ENCODE measurements around the gene ABCD1.
"Not testable (repeated sequence)": the region's sequence is repeated elsewhere in the genome, so short reads cannot be mapped to it uniquely, and the experiment has no call there.

The ABCD1 gene

DNA sequence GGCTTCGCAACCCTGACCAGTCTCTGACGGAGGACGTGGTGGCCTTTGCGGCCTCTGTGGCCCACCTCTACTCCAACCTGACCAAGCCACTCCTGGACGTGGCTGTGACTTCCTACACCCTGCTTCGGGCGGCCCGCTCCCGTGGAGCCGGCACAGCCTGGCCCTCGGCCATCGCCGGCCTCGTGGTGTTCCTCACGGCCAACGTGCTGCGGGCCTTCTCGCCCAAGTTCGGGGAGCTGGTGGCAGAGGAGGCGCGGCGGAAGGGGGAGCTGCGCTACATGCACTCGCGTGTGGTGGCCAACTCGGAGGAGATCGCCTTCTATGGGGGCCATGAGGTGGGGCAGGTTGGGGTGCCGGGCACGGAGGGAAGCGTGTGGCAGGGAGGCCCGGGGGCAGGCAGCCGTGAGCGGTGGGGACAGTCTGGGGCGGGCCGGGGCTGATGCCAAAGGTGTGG is 1.2 kb downstream of the ABCD1 start:
- TF ChIP-seq CTCF (IDR thresholded peaks at IDR 0.05; ENCODE audit: extremely low read depth, missing control alignments), result no peak
- no peak for DNase-seq (ENCODE audit: low spot score)

DNA sequence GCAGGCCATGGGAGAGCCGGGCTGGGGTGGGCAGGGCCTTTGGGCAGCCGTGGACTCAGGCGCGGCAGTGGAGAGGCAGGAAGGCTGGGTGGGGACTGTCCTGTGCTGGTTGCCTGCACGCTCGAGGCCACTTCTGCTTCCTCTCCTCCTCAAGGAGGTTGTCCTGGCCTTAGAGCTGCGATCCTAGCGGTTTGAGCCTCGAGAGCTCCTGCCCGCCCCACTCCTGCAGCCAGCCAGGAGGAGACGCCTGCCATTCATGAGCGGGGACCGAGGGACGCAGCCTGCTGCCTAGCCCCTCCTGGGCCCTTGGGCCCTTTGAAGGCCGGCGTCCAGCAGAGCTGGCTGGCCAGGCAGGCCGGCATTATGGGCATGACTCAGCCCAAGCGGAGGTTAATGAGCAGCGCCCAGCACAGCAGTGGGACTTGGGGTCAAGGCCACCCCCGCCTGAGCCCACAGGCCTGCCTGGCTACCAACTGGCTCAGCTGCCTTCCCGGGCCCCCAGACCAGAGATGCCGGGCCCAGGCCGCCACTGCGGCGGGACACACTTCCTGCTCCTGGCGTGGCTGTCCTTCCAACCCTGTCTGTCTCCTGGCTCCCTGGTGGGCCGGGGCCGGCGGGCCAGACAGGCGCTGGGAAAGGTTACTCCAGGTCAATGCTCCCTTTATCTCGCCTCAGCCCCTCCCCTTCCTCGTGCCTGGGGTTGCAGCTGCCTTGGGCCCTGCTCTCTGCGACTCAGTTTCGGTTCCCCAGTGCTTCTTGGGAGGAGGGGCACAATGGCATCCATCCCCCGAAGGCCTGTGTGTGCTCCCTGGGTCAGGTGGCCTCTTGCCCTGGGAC is 1.8 kb downstream of the ABCD1 start:
- DNase-seq (ENCODE audit: low spot score), result peak; percentile 84

GRCh38 chrX:153727123-153727931 is 2.7 kb downstream of the ABCD1 start:
- no peak for TF ChIP-seq CTCF (IDR thresholded peaks at IDR 0.05; ENCODE audit: extremely low read depth, missing control alignments)
- no peak for DNase-seq (ENCODE audit: low spot score)

More for the DNA sequence above, 1.8 kb downstream of the ABCD1 start:
- no peak for TF ChIP-seq CTCF (IDR thresholded peaks at IDR 0.05; ENCODE audit: extremely low read depth, missing control alignments)

DNA sequence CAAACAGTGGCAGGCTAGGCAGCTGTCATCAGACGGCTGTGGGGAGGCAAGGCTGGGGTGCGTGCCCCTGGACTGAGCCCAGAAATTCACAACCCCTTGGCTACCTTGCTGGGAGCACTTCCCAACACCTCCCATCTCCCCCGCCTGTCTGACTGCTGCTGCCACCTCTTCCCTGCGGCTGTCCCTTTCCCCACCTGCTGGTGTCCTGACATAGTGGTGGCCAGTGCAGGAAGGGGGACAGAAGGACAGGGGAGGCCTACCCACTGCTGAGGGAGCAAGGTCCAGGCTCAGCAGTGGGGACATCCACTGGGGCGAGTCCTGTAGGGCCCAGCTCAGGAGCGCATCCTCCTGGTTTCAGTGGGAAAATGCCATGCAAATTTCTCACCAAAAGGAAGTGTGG is 3.4 kb downstream of the ABCD1 start:
- no peak for DNase-seq (ENCODE audit: low spot score)
- TF ChIP-seq CTCF (IDR thresholded peaks at IDR 0.05; ENCODE audit: extremely low read depth, missing control alignments), result no peak

- no peak for DNase-seq (ENCODE audit: low spot score)
- no peak for TF ChIP-seq CTCF (IDR thresholded peaks at IDR 0.05; ENCODE audit: extremely low read depth, missing control alignments)
These were observed 4.4 kb downstream of the ABCD1 start for GRCh38 chrX:153728951-153729631.

DNA sequence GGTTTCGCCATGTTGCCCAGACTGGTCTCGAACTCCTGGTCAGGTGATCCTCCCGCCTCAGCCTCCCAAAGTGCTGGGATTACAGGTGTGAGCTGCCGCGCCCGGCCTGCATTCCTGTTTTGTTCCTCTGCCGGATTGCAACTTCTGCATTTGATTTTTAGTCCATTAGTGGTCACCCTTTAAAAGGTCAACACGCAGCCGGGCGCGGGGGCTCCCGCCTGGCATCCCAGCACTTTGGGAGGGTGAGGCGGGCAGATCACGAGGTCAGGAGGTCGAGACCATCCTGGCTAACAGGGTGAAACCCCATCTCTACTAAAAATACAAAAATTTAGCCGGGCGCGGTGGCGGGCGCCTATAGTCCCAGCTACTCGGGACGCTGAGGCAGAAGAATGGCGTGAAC is 5.5 kb downstream of the ABCD1 start:
- DNase-seq (ENCODE audit: low spot score), result not testable (repeated sequence)

- no peak for DNase-seq (ENCODE audit: low spot score)
- no peak for TF ChIP-seq CTCF (IDR thresholded peaks at IDR 0.05; ENCODE audit: extremely low read depth, missing control alignments)
These were observed 6.6 kb downstream of the ABCD1 start for GRCh38 chrX:153731117-153731844.
